H54 (cell line): ENCODE data around the gene IFTAP.

ENCODE experiments used
- DNase-seq: peaks from one replicate; pipeline ENCODE4 v3.0.0; 2011; ENCODE audit warnings: low spot score, mixed read lengths; ENCODE audit not compliant: insufficient read length
- FAIRE-seq: peaks from 3 replicates; lab custom pipeline; 2011; peaks lifted over from hg19 to GRCh38; lab: Jason Lieb, UNC
- POLR2A ChIP-seq: IDR thresholded peaks from 2 replicates; pipeline ENCODE4 v1.6.1; 2011; ENCODE audit warnings: low read depth, mild to moderate bottlenecking, low read length

The IFTAP gene

GRCh38 chr11:36693139-36693843, 99.0 kb downstream of the IFTAP start:
- FAIRE-seq (no peak), DNase-seq (no peak)
- no peak for TF ChIP-seq POLR2A

DNA sequence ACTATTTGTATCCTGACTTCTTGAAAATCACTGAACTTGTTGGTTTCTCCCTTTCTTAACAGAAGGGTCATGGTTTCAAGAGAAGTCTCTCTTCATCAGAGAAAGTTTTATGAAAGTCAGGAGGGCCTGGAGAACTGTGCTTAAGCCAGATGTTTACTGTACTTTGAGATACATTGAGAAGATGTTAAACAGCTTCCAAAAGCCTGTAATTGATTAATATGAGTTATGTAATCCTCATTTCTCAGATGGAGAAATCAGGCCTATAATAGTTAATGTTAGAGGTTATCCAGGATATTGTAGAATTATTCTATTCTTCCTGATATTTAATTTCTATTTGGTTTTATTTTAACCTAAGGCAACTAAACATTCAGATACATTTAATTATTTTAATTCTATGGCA, 100.8 kb downstream of the IFTAP start:
- no peak for TF ChIP-seq POLR2A
- FAIRE-seq = no peak
- no peak for DNase-seq

DNA sequence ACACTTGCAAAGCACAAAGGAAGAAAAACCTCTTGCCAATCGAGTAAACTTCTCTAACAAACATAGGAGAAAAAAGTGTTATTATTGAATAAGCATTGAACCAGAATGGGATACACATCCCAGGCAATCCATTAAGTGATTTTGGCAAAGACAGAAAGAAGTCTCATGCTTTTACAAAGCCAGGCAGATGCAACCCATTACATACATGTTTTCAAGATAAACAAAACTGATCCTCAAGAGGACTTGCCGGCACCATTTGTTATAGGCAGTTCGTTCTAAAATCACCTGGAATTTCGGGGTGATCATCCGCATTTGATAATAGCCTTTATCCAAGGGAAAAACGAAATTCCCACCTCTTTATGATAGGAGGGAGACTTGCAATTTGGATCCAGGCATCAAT, 101.3 kb downstream of the IFTAP start:
- FAIRE-seq (no peak), DNase-seq (no peak)
- no peak for TF ChIP-seq POLR2A

- no peak for TF ChIP-seq POLR2A
- FAIRE-seq (no peak), DNase-seq (no peak)
These were observed 102.2 kb downstream of the IFTAP start for GRCh38 chr11:36696550-36696949.

DNA sequence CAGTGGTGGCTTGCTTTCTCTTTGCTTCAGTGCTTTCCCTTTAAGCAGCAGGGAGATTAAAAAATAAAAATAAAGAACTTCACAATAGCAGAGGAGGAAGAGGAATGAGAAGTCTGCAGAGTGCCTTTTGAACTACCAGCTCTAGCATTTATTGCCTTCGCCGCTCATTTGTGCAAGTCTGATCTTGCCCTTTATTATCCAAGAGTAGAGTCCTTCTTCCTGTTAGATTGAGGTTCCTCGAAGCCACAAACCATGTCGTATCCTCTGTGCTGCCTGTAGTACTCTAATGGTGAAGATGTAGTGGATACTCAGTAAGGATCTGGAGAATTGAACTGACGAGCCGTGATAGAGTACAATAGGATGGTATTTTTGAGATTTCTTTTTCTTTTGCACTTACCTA, 105.0 kb downstream of the IFTAP start:
- FAIRE-seq (no peak), DNase-seq (no peak)
- TF ChIP-seq POLR2A = no peak

DNA sequence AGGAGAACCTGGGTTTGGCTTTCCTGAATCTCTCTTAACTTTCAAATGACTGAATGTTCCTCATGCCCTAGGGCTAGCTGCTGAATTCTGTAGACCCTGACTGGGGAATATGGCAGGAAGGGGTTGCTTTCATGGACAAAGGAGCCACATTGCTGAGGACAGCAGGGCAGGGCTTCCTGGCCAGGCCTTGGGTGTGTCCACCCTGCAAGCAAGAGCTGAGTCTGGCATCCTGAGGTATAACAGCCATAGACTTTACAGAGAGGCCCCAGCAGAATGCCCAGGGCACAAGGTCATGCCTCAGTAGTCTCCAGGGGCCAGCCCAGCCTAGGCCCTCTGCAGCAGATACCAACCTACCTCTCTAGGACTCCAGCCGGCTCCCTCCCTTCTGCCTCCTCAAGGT, 105.9 kb downstream of the IFTAP start:
- no peak for DNase-seq
- no peak for FAIRE-seq
- no peak for TF ChIP-seq POLR2A

DNA sequence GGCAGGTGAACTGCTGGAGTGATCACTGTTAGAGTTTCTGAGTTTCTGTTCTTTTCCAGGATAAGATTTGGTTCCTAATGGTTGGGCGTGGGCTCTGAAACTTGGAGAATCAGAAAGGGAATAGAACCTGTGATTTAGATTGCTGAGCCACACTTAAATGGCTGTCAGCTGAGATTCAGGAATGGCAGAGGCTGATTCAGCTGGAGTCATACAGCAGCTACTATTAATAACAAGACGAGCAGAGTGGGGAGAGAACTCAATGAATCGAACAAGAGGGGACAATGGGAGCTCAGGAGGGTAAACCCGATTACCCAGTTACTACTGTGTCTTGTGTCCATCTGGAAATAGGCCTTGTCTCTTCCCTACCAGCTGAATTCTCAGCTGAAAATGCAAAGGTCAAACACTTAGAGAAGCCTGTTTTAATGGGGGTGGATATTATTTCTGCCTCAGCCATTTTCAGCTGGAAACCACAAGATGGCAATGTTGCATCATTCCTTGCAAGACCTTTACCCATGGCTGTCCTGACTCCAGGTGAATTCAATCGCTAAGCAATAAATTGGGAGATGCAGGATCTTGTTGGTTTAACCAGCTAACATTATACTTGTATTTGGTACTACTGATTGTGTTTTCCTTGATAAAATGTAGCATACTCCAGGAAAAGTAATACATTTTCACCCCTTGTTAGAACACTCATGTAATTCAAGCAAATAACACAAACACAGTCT, 108.2 kb downstream of the IFTAP start:
- FAIRE-seq (peak; percentile 97), DNase-seq (peak; percentile 54)
- no peak for TF ChIP-seq POLR2A

DNA sequence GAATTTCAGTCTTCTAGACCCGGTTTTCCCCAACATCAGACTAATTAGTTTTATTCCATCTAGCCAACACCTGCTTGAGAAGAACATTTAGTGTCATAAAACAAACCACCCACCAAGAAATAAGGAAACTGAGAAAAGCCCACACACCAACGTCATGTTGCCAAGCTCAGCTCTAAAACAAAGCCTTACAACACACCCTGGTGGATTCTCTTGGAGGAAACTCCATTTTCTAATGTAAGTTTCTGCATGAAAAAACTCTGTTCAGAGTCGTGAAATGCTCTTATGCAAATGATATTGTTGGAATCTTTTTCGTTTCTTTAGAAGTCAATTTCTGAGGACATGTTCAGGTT, 108.7 kb downstream of the IFTAP start:
- no peak for FAIRE-seq
- no peak for DNase-seq
- TF ChIP-seq POLR2A = no peak
